GM18511 (cell line): ENCODE results near the gene DUSP8.

ENCODE experiments used
- ATAC-seq: cut with Tn5 transposase; IDR thresholded peaks from one replicate; pipeline ENCODE4 v1.9.1; 2021; ENCODE audit warnings: mild to moderate bottlenecking, moderate library complexity; ENCODE audit not compliant: unreplicated experiment

The DUSP8 gene

GRCh38 chr11:1566381-1567051 lies 5.6 kb downstream of the DUSP8 start:
- no peak for ATAC-seq

DNA sequence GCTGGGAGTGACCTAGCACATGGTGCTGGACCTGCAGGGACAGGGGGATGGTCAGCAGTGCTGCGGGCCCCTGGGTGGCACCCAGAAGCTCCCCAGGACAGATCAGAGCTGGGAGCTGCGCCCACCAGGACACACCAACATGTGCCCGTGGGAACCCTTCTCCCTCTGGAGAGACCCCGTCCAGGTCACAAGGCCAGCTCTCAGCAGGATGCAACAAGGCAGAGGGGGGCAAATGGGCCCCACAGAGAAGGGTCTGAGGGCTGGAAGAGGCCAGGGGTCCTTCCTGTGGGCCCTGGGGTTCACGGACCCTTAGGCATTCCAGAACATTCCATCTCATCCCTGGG lies 6.2 kb downstream of the DUSP8 start:
- no peak for ATAC-seq

DNA sequence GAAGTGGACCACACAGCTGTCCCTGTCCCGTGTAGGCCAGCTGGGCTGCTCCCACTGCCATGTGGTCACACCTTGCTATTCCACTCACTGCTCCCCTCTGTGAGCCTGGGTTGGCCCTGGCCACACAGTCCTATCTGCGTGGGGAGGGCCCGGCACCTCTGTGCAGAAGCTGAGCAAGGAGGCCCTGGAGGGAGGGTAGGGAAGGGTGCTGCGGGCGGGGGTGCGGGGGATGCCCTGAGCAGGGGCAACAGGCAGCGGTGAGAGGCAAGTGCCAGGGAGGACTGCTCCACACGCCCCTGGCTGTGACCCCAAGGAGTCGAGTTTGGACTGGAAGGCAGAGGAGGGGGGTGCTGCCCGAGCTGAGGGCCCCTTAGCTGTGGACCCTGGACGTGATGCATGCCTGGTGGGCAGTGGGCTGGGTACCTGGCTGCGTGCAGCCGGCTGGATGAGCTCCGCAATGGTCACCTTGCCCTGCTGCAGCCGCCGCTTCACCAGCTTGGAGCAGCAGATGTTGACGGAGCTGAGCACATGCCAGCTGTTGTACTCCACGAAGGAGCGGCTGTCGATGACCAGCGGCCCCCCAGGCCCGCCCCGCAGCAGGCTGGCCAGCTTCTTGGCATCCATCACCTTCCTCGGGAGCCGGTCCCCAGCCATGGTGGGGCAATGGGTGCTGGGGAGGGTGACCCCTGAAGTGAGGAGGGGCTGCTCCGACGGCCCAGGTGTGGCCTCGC lies 6.7 kb downstream of the DUSP8 start:
- ATAC-seq, result no peak

DNA sequence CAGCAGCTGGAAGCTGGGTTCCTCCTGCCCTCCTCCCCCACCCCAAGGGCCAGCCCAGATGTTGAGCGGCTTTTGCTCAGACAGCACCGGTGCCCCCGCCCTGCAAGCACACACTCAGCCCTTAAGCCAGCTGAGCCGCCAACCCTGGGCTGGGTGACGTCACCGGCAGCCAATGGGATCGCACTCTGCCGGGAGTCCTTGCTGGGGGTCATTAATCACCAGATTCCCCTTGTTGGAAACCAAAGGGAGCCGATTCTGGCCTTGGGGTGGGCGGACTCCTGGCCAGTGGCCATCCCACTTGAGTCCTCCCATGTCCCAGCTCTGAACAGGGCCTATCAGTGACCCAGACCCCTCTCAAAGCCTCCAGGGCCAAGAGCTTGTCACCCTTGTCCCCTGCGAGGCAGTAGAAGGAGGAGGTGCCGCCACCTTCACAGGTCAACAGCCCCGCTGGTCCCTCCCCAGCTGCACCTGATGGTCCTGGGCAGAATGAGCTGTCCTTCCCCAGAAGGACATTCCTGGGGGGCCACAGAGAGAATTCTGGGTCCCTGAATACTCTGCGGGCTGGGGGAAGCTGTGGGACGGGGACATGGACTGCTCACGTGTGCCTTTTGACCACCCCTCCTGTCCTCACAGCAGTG lies 7.4 kb downstream of the DUSP8 start:
- no peak for ATAC-seq

DNA sequence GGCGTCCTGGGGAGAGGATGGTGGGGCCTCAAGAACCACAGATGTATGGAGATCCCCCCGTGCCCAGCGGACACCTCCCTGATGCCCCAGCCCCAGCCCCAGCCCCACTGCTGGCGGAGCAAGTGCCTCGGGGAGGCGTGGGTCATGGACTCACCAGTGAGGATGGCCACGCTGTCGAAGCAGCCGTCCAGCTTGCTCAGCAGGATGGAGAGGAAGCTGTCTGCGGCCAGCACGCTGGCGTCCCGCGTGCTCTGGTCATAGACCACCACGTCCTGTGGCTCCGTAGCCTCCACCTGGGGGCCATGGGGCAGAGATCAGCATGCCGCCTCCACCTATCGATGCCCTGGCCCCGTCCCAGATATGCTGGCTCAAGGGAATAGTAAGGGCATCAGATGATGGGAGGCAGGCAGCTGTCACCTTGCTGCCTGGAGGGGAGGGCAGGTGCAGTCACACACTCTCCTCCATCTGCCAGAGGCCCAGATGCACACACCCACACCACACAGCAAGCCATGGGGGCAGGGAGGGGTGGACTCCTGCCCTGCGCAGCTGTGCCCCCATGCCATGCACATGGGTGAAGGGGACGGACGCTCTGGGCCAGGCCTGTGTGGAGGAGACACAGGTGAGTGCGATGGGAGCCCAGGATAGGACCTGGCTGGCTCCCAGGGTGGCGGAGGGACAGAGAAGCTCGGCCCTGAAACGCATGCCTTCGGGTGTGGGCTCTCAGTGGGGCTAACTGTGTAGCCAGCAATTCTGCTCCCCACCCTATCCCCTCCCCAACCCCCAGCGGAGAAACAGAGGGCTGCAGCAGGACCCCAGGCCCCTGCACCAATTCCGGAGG lies 8.2 kb downstream of the DUSP8 start:
- ATAC-seq, result no peak

DNA sequence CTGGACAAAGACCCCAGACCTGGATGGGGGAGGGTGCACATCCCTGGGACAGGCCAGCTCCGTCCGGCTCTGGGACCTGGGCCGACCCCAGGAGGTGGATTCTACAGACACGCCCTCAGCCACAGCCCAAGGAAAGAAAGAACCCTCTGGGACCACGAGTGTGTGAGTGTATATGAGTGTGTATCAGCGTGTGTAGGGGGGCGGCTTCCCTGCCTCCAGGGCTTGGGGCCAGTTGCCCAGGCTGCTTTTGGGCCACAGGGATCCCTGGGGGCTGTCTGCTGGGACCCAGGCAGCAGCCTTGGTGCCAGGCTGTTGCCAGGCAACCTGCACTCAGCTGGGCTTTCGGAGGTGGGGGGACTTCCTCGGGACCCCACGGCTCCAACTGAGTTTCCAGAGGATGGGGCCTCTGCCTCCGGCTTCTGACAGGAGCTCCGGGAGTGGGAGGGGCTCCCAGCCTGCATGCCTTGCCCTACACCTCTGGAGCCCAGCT lies 8.9 kb downstream of the DUSP8 start:
- ATAC-seq, result no peak

DNA sequence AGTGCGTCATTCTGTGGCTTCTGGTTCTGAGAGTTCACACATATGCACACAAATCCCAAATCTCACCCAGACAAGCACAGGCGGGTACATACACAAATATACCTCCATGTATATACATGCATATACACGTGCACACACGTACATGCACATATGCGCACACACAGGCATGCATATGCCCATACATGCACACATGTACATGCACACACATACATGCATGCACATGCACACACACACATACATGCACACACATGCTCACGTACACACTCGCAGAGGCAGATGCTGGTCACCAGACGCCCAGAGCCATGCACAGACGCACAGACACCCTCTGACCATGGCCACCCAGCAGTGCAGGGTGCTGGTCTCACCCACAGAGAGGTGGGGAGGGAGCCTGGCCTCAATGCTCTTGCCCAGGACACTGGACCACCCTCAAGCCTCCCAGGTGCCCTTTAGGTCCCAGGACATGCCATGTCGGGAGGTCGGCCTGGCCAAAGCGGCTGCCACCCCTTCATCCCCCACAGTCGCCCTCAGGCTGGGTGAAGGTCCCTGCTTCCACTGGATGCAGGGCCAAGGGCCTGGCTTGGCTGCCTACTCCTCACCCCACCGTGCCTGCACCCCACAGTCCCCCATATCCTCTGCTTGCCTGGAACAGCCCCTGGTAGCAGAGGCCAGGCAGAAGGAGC lies 9.5 kb downstream of the DUSP8 start:
- ATAC-seq, result no peak

- no peak for ATAC-seq
Measured at GRCh38 chr11:1561955-1562354, 10.1 kb downstream of the DUSP8 start.

- ATAC-seq, result no peak
Measured at GRCh38 chr11:1561266-1561665, 10.8 kb downstream of the DUSP8 start.

GRCh38 chr11:1560649-1561251 lies 11.3 kb downstream of the DUSP8 start:
- no peak for ATAC-seq

- no peak for ATAC-seq
Measured at GRCh38 chr11:1560002-1560648, 11.9 kb downstream of the DUSP8 start.

DNA sequence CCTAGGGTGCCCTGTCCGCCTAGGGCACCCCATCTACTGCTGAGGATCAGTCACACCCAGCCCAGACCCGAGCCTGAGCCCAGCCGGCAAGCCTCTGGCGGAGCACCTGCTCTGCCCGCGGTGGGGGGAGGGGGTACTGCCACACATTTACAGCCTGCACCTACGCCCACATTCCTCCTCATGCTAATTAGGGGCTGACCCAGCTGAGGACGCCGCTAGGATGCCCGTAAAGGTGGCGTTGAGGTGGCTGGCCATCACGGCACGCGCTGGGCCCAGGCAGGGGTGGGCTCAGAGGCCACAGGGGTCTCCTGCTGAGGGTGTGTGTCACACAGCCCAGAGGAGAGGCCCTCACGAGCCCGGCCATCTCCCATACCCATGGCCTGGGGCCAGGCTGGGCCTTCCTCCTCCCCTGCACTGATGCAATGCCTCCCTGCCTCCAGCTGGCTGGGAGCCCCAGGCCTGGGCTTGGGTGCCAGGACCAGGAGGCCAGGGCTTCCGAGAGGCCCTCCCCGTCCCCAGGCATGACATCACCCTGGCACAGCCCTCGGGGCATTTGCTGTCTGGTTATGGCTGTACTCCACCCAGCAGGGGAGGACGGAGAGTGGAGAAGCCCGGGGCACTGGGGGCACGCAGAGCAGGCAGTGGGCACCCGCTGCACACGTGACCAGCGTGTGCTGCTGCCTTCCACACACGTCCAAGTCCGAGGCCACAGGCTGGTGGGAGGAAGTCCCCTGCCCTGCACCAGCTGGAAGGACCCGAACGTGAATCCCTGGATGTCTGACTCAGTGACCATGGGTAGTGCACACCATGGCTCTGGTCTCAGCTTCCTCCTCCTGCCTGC lies 12.7 kb downstream of the DUSP8 start:
- no peak for ATAC-seq

- no peak for ATAC-seq
Measured at GRCh38 chr11:1558775-1559110, 13.3 kb downstream of the DUSP8 start.

- no peak for ATAC-seq
Measured at GRCh38 chr11:1557904-1558774, 13.9 kb downstream of the DUSP8 start.

DNA sequence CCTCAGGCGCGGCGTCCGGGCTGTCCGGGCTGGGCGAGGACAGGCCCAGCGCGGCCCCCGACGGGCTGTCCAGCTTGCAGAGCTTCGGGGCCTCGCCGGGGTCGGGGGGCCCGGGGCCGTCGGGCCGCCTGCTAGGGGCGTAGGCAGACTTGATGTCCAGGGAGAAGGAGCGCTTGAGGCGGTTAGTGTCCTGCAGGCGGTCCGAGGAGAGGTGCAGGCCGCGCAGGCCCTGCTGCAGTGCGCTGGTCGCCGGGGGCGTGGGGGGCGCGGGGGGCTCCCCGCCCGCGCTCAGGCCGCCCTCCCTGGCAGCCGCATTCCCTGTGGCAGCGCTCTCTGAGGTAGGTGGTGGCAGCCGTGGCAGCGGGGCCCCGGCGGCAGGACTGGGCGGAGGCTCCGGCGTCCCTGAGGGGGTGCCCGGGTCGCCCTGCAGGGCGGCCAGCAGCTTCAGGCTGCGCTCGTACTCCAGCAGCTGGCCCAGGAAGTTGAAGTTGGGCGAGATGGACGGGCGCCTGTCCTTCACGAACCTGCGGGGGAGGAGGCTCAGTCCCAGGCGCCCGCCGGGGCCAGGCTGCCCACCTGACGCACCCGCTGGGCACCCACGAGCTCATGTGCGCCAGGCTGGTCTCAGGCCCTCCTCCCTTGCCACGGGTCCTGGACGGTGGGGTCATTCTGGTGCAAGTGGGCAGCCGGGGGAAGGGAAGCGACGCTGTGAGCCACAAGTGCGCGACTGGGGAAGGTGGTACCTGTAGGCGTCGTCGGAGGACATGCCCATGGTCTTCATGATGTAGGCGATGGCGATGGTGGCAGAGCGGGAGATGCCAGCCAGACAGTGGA lies 14.8 kb downstream of the DUSP8 start:
- ATAC-seq, result no peak

GRCh38 chr11:1556278-1556902 lies 15.7 kb downstream of the DUSP8 start:
- ATAC-seq, result no peak

DNA sequence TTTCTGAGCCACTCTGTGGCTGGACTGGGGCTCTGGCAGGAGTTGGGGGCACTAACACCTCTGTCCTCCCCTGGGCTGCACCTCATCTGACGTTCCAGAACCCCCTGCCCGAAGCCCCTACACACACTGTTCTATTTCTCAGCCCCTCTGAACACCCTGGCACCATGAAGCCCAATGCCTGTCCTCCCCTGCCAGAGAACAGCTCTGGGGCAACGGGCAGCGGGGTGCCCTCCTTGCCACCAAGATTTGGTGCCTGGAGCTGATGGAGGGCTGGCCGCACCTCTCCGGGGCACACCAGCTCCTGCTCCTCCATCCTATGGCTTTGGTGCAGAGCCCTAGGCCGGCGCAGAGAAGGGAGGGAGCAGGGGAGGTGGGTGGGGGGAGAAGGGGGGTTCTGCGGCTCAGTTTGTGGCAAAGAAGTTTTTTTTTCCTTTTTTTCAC lies 16.3 kb downstream of the DUSP8 start:
- no peak for ATAC-seq
